GM21619 (cell line): Measurements from ENCODE around the gene LDLRAD4.
"Not testable (repeated sequence)": the region's sequence is repeated elsewhere in the genome, so short reads cannot be mapped to it uniquely, and the experiment has no call there.

ENCODE experiments used
- ATAC-seq: cut with Tn5 transposase; IDR thresholded peaks from one replicate; pipeline ENCODE4 v1.9.1; 2021; ENCODE audit not compliant: unreplicated experiment

The LDLRAD4 gene

DNA sequence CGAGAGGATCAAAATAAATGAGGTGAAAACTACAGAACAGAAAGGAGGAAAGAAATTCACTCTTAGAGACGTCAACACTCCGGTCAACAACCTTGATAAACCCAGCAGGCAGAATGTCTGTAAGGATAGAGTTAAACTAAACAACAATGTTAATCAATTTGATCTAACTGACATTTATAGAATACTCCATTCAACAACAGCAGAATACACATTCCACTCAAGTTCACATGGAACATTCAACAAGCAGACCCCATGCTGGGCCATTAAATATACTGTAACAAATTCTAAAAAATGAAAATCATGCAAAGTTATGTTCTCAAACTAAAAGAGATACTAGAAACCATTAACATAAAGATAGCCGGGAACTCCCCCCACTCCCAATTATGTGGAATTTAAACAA is 466.0 kb downstream of the LDLRAD4 start:
- no peak for ATAC-seq

DNA sequence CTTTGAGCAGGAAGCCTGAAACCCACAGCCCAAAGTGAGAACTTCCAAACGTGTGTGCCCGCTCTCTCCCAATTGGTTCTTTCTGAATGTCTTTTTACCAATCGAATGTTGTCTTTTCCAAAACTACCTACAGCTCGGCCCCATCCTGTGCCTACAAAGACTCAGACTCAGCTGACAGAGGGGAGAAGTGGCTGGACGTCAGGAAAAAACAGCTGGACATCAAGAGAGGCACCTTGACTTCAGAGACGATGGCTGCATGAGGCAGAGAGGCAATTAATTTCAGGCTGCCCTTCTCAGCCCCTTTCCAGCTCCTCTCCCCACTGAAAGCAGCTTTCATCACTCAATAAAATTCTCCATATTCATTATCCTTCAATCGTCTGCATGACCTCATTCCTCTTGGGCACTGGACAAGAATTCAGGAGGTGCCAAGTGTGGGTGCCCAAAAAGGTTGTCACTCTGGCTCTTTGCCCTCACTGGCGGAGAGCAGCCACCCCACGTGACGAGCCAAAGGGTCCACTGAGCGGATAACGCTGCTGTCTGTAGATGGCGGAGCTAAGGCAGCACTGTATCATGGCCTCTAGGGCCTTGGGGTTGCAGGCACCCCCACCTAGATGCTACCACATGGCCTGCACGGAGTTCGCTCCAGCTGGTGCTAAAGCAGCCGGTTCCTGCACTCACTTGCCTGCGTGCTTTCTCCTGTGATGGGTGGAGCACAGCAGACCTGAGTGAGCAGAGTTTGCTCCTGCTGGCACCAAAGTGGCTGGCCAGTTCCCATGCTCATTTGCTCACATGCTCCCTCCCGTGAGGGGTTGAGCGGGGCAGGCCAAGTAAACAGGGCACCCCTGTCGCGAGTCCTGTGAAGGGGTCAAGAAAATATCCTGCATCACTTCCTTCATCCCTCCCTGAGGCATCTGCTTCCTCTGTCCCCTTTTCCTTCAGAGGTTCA is 469.9 kb downstream of the LDLRAD4 start:
- ATAC-seq: no peak

DNA sequence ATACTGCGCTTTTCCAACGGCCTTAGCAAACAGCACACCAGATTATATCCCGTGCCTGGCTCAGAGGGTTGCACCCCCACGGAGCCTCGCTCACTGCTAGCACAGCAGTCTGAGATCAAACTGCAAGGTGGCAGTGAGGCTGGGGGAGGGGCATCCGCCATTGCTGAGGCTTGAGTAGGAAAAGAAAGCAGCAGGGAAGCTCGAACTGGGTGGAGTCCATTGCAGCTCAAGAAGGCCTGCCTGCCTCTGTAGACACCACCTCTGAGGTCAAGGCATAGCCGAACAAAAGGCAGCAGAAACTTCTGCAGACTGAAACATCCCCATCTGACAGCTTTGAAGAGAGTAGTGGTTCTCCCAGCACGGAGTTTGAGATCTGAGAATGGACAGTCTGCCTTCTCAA is 471.5 kb downstream of the LDLRAD4 start:
- ATAC-seq: not testable (repeated sequence)

DNA sequence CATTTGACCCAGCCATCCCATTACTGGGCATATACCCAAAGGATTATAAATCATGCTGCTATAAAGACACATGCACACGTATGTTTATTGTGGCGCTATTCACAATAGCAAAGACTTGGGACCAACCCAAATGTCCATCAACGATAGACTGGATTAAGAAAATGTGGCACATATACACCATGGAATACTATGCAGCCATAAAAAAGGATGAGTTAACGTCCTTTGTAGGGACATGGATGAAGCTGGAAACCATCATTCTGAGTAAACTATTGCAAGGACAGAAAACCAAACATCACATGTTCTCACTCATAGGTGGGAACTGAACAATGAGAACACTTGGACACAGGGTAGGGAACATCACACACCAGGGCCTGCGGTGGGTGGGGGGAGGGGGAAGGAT is 476.8 kb downstream of the LDLRAD4 start:
- ATAC-seq: not testable (repeated sequence)

GRCh38 chr18:13696961-13697360 is 478.4 kb downstream of the LDLRAD4 start:
- ATAC-seq: no peak

DNA sequence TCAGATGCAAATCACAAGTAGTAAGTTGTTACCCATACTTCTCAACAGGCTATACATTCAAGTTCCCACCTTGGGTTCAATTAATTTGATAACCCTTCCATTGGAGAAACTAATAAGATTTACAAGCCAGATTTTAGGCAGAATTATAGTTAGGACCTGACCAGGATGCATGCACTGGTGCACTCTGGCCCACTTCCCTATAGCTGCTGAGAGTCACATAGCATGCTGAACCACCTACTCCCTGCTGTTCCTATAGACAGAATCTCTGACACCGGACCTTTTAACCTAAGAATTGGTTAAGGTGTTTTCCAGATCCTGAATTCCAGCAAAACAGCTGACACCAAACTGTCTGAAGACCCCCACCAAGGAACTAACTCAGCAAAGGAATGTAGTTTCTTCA is 481.6 kb downstream of the LDLRAD4 start:
- no peak for ATAC-seq
